GM12891 (cell line): Measurements from ENCODE around the gene GBF1.
A peak's percentile ranks its signal among the peaks of the same experiment; 100 is the strongest.

ENCODE experiments used
- PAX5 ChIP-seq: IDR thresholded peaks from 2 replicates; pipeline ENCODE4 v1.6.1; 2011; ENCODE audit warnings: low read length, moderate library complexity, mild to moderate bottlenecking; ENCODE audit not compliant: insufficient read depth, severe bottlenecking
- POLR2A ChIP-seq: IDR thresholded peaks from 2 replicates; pipeline ENCODE4 v1.6.1; 2011; ENCODE audit warnings: low read depth, low read length, control low read depth
- POLR2AphosphoS5 ChIP-seq: IDR thresholded peaks from 2 replicates; pipeline ENCODE4 v1.6.1; 2011; ENCODE audit warnings: low read depth, low read length, control low read depth
- SPI1 ChIP-seq: IDR thresholded peaks from 2 replicates; pipeline ENCODE4 v1.6.1; 2011; ENCODE audit warnings: low read depth, low read length, control low read depth
- TAF1 ChIP-seq: IDR thresholded peaks from 2 replicates; pipeline ENCODE4 v1.6.1; 2011; ENCODE audit warnings: low read depth, low read length, control low read depth

- TF ChIP-seq POLR2A (peak; percentile 10; the same call in 1 of the 2 replicates), POLR2AphosphoS5 (no peak; the same call in none of the 2 replicates), TAF1 (no peak), SPI1 (no peak), PAX5 (no peak)
Observed at GRCh38 chr10:102407425-102408130, 162.2 kb downstream of the GBF1 start.
